GM12865 (cell line): ENCODE measurements around the gene SDE2.
"Not testable (repeated sequence)": the region's sequence is repeated elsewhere in the genome, so short reads cannot be mapped to it uniquely, and the experiment has no call there.

Source experiments
- DNase-seq: peaks from one replicate; pipeline ENCODE4 v3.0.0; 2010; ENCODE audit warnings: low read depth
- H3K4me3 ChIP-seq: 2 replicates; pipeline ENCODE4 v1.5.1; 2011; ENCODE audit warnings: mild to moderate bottlenecking, low read depth, low read length, control low read depth
- TF ChIP-seq, protein P1 (sequence below): IDR thresholded peaks from 2 replicates; pipeline ENCODE4 v1.5.1; 2011; ENCODE audit warnings: low read length, control low read depth, low read depth, inconsistent platforms; ENCODE audit not compliant: insufficient read depth; ENCODE audit errors: missing control alignments

Gene SDE2

DNA sequence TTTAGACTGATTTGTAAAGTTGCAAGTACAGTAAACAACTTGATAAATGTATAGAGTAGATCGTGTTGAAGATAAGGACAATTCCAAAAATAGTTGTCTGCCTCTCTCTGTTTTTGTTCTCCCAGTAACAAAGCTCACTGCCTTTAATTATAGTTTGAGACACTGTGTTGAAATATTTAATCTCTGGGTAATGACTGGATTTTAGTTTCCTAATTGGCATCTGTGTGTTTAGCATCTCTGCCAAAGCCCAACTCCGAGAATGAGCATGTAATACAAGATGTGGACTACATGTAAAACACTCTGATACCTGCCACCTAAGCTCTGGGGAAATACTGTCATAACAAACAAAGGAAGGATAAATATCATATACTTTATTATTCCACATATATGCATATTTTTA is 27.7 kb upstream of the SDE2 start:
- H3K4me3 ChIP-seq = no peak overlapping the region
- no peak for DNase-seq
- TF ChIP-seq, protein P1, sequence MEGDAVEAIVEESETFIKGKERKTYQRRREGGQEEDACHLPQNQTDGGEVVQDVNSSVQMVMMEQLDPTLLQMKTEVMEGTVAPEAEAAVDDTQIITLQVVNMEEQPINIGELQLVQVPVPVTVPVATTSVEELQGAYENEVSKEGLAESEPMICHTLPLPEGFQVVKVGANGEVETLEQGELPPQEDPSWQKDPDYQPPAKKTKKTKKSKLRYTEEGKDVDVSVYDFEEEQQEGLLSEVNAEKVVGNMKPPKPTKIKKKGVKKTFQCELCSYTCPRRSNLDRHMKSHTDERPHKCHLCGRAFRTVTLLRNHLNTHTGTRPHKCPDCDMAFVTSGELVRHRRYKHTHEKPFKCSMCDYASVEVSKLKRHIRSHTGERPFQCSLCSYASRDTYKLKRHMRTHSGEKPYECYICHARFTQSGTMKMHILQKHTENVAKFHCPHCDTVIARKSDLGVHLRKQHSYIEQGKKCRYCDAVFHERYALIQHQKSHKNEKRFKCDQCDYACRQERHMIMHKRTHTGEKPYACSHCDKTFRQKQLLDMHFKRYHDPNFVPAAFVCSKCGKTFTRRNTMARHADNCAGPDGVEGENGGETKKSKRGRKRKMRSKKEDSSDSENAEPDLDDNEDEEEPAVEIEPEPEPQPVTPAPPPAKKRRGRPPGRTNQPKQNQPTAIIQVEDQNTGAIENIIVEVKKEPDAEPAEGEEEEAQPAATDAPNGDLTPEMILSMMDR = no peak

DNA sequence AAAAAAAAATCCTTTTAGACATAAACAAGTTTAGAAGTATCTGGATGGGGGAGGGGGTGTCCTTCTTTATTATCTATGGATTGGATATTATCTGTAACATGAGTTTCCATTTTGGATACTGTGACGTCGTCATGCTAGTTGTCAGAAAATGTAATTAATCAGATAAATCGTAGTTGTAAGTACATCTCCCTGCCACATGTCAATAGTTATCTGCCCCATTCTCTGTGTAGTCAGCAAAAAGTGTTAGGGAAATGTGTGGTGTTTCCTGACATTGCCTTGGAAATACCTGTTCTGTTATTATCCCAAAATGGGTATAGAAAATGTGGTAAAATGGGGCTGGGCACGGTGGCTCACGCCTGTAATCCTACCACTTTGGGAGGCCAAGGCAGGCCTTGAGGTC is 24.6 kb upstream of the SDE2 start:
- no peak for DNase-seq
- no peak overlapping the region for H3K4me3 ChIP-seq
- TF ChIP-seq, protein P1 = no peak

DNA sequence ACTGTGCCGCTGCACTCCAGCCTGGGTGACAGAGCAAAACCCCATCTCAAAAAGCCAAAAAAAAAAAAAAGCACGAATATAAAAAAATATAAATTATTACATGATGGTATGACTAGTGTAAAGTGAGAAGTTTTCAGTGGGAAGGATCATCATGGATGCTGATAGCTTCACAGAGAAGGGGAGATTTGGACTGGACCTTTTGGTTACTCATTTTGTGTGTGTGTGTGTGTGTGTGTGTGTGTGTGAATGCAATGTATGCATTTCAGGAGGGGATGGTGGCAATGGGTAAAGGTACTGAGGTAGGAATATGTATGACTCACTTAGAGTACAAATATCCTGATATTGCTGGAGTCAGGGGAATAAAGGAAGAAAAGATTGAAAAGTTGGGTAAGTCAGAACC is 22.7 kb upstream of the SDE2 start:
- TF ChIP-seq, protein P1 = no peak
- DNase-seq = no peak
- no peak overlapping the region for H3K4me3 ChIP-seq

DNA sequence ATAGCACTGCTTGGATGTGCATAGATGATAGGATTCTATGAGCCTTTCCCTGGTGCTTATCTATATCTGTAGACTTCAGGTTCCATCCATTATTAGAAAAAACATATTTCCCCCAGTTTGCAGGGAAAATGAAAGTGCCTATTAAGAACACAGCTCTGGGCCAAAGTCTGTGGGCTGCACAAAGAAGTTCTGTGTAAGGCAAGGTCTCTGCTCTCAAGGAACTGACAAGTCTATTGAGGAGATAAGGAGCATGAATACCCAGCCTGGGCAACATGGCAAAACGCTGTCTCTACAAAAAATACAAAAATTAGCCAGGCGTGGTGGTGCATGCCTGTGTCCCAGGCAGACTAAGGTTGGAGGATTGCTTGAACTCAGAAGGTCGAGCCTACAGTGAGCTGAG is 22.3 kb upstream of the SDE2 start:
- no peak overlapping the region for H3K4me3 ChIP-seq
- no peak for DNase-seq
- TF ChIP-seq, protein P1 = no peak

DNA sequence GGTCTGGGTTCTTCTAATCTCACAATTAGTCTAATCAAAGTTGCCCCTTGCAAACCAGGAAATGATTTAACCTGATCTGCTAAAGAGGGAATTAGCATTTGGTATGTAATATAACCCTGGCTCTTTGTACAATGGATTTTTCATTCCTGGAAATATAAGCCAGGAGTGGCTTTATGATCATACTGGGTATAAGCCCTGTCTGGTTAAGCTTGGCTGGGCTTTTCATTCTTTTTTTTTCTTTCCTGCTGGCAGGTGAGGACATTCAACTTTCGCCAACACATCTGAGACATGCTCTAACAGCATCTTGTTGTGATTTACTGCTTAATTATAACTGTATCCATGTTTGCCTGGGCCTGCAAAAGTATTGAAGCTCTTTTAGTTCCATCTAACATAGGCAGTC is 20.4 kb upstream of the SDE2 start:
- H3K4me3 ChIP-seq = no peak overlapping the region
- DNase-seq = no peak
- TF ChIP-seq, protein P1 = no peak

DNA sequence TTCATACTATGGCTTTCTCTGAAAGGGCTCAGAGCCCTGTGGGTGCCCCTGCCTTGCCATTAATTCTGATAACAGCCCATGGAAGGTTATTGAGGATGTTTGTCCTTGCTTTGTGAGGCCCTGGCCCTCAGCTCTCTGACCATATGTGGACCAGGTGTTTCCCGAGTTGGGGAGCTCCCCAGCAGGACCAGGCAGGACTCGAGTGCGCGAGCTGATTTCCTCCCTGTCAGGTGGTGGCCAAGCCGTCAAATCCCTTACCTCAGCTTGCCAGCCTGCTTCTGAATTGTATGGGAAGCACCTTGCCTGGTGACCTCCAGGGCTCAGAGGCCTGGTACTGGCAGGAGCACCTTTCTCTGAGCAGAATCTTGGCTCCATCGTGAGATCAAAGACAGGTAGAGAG is 17.9 kb upstream of the SDE2 start:
- no peak overlapping the region for H3K4me3 ChIP-seq
- TF ChIP-seq, protein P1 = no peak
- DNase-seq = no peak

DNA sequence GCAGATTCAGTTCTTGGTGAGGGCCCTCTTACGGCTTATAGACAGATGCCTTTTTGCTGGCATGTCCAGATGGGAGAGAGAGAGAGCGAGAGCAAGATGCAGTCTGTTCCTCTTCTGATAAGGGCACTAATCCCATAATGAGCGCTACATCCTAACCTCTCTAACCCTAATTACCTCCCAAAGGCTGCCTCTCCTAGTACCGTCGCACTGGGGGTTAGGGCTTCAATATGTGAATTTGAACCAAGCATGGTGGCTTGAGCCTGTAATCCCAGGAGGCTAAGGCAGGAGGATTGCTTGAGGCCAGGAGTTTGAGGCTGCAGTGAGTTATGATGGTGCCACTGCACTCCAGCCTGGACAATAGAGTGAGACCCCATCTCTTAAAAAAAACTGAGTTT is 10.5 kb upstream of the SDE2 start:
- TF ChIP-seq, protein P1 = no peak
- DNase-seq = no peak
- H3K4me3 ChIP-seq = no peak overlapping the region

DNA sequence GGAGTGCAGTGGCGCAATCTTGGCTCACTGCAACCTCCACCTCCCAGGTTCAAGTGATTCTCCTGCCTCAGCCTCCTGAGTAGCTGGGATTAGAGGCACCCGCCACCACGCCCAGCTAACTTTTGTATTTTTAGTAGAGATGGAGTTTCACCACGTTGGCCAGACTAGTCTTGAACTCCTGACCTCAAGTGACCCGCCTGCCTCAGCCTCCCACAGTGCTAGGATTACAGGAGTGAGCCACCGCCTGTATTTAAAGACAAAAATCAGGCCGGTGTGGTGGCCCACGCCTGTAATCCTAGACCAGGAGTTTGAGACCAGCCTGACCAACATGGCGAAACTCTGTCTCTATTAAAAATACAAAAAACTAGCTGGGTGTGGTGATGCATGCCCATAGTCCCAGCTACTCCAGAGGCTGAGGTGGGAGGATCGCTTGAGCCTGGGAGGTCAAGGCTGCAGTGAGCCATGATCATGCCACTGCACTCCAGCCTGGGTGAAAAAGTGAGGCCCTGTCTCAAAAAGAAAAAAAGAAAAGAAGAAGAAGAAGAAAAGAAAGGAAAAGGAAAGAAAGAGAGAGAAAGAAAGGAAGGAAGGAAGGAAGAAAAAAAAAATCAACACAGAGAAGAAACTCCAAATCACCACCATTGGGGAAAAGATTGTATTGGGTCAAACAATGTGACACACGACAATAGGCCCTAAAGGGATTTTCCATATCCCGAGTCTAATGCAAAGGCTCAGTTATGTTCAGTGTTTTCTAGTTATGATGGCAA is 8.2 kb upstream of the SDE2 start:
- not testable (repeated sequence) for H3K4me3 ChIP-seq, DNase-seq
